ENCODE data around the gene MBNL2.

- TF ChIP-seq CTCF (IDR thresholded peaks at IDR 0.05; ENCODE audit: low read depth, low read length, poor library complexity, severe bottlenecking) (no peak), EZH2phosphoT487 (IDR thresholded peaks at IDR 0.05; ENCODE audit: borderline replicate concordance, low read length) (no peak)
These were observed 6.9 kb downstream of the MBNL2 start for GRCh38 chr13:97228850-97229521.

Data from DOHH2 (cell line).